ENCODE measurements around the gene KLHL17.
"Not testable (repeated sequence)": the region's sequence is repeated elsewhere in the genome, so short reads cannot be mapped to it uniquely, and the experiment has no call there.

Gene KLHL17

DNA sequence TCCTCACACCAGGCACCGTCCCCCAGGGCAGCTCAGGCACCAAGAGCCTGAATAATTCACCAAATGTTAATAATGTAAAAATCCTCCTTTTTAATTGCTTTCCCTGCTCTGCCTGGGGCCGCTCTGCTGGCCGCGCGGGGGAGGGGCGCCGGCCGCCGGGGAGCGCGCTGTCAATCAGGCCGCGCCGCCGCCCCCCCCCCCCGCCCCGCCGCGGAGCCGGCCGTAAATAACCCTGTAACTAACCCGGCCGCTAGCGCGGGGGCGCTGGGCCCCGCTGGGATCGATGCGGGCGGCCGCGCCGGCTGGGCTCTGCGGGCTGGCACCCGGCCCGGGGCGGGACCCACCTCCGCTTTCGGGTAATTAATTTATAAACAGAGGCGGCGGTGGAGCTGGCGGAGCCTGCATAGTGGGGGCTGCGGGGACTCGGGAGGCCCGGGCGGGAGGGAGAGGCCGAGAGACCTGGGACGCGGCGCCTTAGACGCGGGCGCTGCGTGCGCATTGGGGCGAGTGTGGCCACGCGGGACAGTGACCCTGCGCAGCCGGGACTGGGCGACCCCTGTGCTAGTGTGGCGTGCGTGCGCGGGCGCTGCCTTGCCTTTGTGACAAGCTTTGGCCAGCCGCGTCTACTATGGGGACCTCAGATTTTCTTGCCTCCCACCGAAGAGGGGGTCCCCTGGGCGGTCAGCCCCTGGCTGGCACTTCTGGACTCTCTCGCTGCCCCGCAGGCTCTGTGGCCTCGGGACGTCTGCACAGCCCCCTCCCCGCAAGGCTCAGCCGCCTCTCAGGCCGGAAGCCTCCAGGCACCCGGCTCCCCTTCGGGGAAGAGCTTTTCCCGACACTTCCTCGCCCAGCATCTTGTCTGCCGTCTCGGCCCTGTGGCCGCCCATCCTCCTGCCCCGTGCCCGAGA lies 20.0 kb upstream of the KLHL17 start:
- Histone ChIP-seq H3K36me3 (ENCODE audit: control insufficient read depth in 1 of 2, insufficient read depth in 2 of 2, low read length in 2 of 2) (peaks cover 0 to 6% of the 10 kb centered on the region in 2 donors), H3K27me3 (ENCODE audit: low read depth, low read length) (peaks cover 18% of the 10 kb centered on the region), H3K4me3 (ENCODE audit: low read depth in 1 of 2, low read length in 2 of 2) (peak overlapping the region in 1 of 2 donors; percentile 51), H3K9me3 (ENCODE audit: control insufficient read depth in 1 of 2, low read length in 2 of 2) (no peaks in the 10 kb centered on the region), H3K4me1 (ENCODE audit: control insufficient read depth in 1 of 2, insufficient read depth in 2 of 2, low read length in 2 of 2) (peaks cover 0 to 57% of the 10 kb centered on the region in 2 donors), H3K27ac (ENCODE audit: low read length) (no peak overlapping the region)

DNA sequence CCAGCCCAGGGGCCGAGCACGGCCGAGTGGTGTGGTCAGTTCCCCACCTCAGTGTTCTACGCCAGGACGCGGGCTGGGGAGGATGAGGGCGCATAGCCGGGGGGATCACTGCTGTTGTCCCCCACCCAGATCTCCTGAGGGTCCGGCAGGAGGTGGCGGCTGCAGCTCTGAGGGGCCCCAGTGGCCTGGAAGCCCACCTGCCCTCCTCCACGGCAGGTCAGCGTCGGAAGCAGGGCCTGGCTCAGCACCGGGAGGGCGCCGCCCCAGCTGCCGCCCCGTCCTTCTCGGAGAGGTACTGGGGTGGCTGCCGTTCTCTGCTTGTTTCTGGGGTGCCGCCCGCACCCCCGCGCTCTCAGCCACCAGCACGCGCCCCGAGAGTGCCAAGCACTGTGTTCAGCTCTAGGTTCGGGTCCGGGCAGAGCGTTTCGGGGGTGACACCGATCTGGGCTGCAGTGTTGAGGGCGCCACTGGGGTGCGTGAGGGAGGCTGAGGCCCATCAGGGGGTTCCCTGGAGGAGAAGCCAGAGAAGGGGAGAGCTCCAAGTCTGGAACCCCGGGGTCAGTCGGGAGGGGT lies 19.3 kb upstream of the KLHL17 start:
- Histone ChIP-seq H3K4me3 (ENCODE audit: low read depth in 1 of 2, low read length in 2 of 2) (peak overlapping the region in 1 of 2 donors; percentile 51), H3K27ac (ENCODE audit: low read length) (no peak overlapping the region), H3K27me3 (ENCODE audit: low read depth, low read length) (peaks cover 15% of the 10 kb centered on the region), H3K36me3 (ENCODE audit: control insufficient read depth in 1 of 2, insufficient read depth in 2 of 2, low read length in 2 of 2) (peaks cover 4 to 13% of the 10 kb centered on the region in 2 donors), H3K9me3 (ENCODE audit: control insufficient read depth in 1 of 2, low read length in 2 of 2) (no peaks in the 10 kb centered on the region), H3K4me1 (ENCODE audit: control insufficient read depth in 1 of 2, insufficient read depth in 2 of 2, low read length in 2 of 2) (peaks cover 0 to 49% of the 10 kb centered on the region in 2 donors)

DNA sequence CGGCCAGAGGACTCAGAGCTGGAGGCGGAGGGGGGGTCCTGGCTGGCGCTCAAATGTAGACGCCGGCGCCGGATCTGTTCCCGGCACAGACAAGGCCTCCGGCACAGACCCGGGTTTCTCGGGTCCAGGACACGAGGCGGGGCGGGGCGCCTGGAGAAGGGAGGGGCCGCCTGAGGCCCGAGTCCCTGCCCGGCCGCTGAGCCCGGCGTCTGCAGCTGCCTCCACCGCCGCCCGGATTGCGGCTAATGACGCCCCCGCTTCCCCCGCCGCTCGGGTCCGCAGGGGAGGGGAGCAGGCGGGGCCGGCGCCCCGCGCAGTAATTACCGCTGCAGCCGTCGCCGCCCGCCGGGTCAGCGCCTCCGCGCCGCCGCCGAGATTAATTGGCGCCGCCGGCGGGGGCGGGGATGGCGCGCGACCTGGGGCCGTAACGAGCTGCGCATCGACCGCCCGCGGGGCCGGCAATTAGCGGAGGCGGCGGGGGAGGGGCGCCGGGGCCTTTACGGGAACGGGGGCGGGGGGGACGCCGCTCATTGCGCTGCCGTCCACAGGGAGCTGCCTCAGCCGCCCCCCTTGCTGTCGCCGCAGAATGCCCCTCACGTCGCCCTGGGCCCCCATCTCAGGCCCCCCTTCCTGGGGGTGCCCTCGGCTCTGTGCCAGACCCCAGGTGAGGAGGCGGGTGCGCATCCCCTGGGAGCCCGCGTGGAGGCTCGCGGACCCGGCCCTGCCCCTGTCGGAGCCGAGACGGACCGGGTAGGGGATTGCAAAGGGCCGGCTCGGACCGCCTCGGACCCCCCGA lies 18.6 kb upstream of the KLHL17 start:
- Histone ChIP-seq H3K27ac (ENCODE audit: low read length) (no peak overlapping the region), H3K9me3 (ENCODE audit: control insufficient read depth in 1 of 2, low read length in 2 of 2) (no peaks in the 10 kb centered on the region), H3K36me3 (ENCODE audit: control insufficient read depth in 1 of 2, insufficient read depth in 2 of 2, low read length in 2 of 2) (peaks cover 6 to 19% of the 10 kb centered on the region in 2 donors), H3K27me3 (ENCODE audit: low read depth, low read length) (peaks cover 15% of the 10 kb centered on the region), H3K4me1 (ENCODE audit: control insufficient read depth in 1 of 2, insufficient read depth in 2 of 2, low read length in 2 of 2) (peaks cover 0 to 48% of the 10 kb centered on the region in 2 donors), H3K4me3 (ENCODE audit: low read depth in 1 of 2, low read length in 2 of 2) (peak overlapping the region in 1 of 2 donors; percentile 51)

DNA sequence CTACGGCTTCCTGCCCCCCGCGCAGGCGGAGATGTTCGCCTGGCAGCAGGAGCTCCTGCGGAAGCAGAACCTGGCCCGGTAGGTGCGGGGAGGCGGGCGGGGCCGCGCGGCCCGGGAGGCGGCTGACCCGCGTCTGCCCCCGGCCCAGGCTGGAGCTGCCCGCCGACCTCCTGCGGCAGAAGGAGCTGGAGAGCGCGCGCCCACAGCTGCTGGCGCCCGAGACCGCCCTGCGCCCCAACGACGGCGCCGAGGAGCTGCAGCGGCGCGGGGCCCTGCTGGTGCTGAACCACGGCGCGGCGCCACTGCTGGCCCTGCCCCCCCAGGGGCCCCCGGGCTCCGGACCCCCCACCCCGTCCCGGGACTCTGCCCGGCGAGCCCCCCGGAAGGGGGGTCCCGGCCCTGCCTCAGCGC lies 18.0 kb upstream of the KLHL17 start:
- no peak overlapping the region for H3K27ac ChIP-seq (ENCODE audit: low read length)
- peaks cover 0 to 48% of the 10 kb centered on the region in 2 donors for H3K4me1 ChIP-seq (ENCODE audit: control insufficient read depth in 1 of 2, insufficient read depth in 2 of 2, low read length in 2 of 2)
- peaks cover 6 to 23% of the 10 kb centered on the region in 2 donors for H3K36me3 ChIP-seq (ENCODE audit: control insufficient read depth in 1 of 2, insufficient read depth in 2 of 2, low read length in 2 of 2)
- H3K4me3 ChIP-seq (ENCODE audit: low read depth in 1 of 2, low read length in 2 of 2) = peak overlapping the region in 1 of 2 donors; percentile 51
- no peaks in the 10 kb centered on the region for H3K9me3 ChIP-seq (ENCODE audit: control insufficient read depth in 1 of 2, low read length in 2 of 2)
- H3K27me3 ChIP-seq (ENCODE audit: low read depth, low read length) = peaks cover 15% of the 10 kb centered on the region

DNA sequence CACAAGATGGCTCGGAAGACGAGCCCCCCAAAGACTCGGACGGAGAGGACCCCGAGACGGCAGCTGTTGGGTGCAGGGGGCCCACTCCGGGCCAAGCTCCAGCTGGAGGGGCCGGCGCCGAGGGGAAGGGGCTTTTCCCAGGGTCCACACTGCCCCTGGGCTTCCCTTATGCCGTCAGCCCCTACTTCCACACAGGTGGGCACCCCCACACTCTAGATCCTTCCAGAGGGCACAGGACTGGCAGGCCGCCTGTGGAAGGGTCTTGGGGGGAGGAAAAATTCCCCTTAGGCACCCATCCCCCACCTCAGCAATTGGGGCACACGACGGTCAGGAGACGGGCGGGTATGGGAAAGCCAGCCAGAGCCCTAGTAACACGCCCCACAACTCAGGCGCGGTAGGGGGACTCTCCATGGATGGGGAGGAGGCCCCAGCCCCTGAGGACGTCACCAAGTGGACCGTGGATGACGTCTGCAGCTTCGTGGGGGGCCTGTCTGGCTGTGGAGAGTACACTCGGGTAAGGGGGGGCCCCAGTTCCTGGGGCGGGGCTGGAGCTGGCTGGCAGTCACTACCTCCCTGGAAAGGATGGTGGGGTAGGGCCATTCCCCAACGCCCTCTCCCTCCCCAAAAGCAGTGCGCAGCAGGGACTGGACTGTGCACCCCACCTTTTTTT lies 17.4 kb upstream of the KLHL17 start:
- H3K4me1 ChIP-seq (ENCODE audit: control insufficient read depth in 1 of 2, insufficient read depth in 2 of 2, low read length in 2 of 2) = peaks cover 0 to 48% of the 10 kb centered on the region in 2 donors
- peaks cover 15% of the 10 kb centered on the region for H3K27me3 ChIP-seq (ENCODE audit: low read depth, low read length)
- H3K36me3 ChIP-seq (ENCODE audit: control insufficient read depth in 1 of 2, insufficient read depth in 2 of 2, low read length in 2 of 2) = peaks cover 6 to 29% of the 10 kb centered on the region in 2 donors
- no peak overlapping the region for H3K27ac ChIP-seq (ENCODE audit: low read length)
- peak overlapping the region in 1 of 2 donors; percentile 51 for H3K4me3 ChIP-seq (ENCODE audit: low read depth in 1 of 2, low read length in 2 of 2)
- H3K9me3 ChIP-seq (ENCODE audit: control insufficient read depth in 1 of 2, low read length in 2 of 2) = no peaks in the 10 kb centered on the region

DNA sequence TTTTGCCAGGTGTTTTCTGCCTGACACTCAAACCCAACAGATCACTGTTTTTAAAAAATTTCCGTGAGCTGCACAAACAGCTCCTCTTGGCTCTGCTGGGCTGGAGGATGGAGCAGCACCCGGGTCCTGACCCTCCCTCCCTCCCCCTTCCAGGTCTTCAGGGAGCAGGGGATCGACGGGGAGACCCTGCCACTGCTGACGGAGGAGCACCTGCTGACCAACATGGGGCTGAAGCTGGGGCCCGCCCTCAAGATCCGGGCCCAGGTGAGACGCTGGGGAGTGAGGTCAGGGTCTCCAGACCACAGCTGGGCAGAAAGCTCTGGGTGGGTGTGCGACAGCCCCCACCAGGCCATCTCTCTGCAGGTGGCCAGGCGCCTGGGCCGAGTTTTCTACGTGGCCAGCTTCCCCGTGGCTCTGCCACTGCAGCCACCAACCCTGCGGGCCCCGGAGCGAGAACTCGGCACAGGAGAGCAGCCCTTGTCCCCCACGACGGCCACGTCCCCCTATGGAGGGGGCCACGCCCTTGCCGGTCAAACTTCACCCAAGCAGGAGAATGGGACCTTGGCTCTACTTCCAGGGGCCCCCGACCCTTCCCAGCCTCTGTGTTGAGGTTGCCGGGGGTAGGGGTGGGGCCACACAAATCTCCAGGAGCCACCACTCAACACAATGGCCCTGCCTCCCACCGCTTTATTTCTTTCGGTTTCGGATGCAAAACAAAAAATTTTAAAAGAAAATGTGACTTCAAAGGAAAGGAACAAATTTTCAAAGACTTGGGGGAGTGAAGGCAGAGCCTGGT lies 16.6 kb upstream of the KLHL17 start:
- H3K27me3 ChIP-seq (ENCODE audit: low read depth, low read length) = peaks cover 15% of the 10 kb centered on the region
- H3K4me1 ChIP-seq (ENCODE audit: control insufficient read depth in 1 of 2, insufficient read depth in 2 of 2, low read length in 2 of 2) = peaks cover 0 to 48% of the 10 kb centered on the region in 2 donors
- no peaks in the 10 kb centered on the region for H3K9me3 ChIP-seq (ENCODE audit: control insufficient read depth in 1 of 2, low read length in 2 of 2)
- H3K4me3 ChIP-seq (ENCODE audit: low read depth in 1 of 2, low read length in 2 of 2) = no peak overlapping the region
- H3K36me3 ChIP-seq (ENCODE audit: control insufficient read depth in 1 of 2, insufficient read depth in 2 of 2, low read length in 2 of 2) = peaks cover 6 to 36% of the 10 kb centered on the region in 2 donors
- no peak overlapping the region for H3K27ac ChIP-seq (ENCODE audit: low read length)

DNA sequence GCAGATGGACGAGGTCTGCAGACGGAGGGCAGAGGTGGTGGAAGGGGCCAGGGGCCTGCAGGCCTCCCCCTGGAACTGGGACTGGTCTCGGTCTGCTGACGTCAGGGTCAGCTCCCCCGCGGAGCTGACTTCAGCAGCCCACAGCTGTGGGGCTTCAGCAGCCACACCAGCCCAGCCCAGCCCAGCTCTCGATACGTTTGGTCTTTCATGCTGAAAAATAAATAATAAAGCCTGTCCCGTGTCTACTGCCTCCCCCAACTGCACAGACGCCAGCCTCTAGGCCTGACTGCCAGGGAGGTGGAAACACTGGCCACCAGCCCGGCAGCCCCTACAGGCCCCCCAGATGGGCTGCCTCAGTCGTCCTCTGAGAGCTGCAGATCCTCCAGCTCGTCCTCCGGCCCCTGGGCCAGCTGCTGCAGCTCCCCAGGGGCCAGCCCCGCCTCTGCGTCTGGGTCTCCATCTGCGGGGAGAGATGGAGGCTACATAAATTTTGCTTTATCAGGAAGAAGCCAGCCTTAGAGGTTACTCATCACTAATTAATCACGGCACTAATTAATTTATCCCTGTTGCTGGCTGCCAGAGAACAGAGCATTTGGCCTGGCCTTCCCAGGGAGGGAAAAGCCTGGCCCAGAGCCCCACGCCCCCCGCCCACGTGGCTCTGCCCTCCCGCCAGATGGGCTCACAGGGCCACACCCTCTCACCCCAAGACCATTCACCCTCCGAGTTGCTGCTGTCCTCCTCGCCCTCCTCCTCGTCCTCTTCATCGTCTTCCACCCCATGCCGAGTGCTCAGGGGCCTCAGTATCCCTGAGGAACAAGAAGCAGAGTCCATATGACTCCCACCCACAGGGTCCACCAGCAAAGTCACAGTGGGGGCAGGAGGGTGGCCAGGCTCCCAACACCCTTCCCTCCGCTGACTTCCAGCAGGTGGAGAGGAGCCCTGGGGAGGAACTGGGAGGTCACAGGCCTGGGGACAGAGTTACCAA lies 15.8 kb upstream of the KLHL17 start:
- peaks cover 0 to 39% of the 10 kb centered on the region in 2 donors for H3K4me1 ChIP-seq (ENCODE audit: control insufficient read depth in 1 of 2, insufficient read depth in 2 of 2, low read length in 2 of 2)
- no peak overlapping the region for H3K27ac ChIP-seq (ENCODE audit: low read length)
- H3K36me3 ChIP-seq (ENCODE audit: control insufficient read depth in 1 of 2, insufficient read depth in 2 of 2, low read length in 2 of 2) = peaks cover 6 to 45% of the 10 kb centered on the region in 2 donors
- no peak overlapping the region for H3K4me3 ChIP-seq (ENCODE audit: low read depth in 1 of 2, low read length in 2 of 2)
- H3K27me3 ChIP-seq (ENCODE audit: low read depth, low read length) = peaks cover 15% of the 10 kb centered on the region
- H3K9me3 ChIP-seq (ENCODE audit: control insufficient read depth in 1 of 2, low read length in 2 of 2) = no peaks in the 10 kb centered on the region

DNA sequence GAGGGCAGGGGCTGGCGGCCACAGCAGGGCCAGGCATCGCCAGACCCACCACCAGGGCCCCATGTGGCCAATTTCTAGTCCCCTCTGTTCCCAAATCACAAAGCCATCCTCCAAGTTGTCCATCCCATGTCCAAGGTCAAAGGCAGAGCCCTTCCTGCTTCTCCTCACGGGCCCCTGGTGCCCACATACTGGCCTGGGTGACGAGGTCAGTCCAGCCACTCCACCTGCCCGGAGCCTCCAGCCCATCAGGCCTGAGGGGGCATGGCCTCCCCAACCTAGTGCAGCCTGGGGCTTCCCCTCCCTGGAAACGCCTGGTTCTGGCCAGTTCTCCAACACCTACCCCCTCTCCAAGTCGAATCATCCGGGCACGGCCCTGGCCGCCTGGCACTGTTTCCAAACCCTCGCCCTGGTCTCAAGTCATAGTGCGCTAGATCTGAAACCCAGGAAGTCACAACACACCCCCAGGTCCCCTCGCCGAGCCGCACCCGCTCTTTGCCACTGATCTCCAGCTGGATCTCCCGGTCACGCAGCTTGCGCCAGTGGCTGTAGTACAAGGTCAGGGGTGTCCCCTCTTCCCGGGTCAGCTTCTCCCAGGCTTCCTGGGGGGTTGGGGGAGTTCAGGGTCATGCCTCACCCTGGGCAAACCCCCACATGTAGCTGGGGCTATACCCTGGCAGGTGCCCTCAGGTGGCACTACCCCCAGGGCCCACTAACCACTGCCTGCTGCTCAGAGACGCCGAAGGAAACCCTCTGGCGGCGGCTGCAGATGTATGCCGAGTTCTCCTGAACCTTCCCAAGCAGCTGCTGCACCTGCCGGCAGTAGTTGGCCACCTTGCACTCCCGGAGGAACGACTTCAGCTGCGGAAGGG lies 14.5 kb upstream of the KLHL17 start:
- Histone ChIP-seq H3K27me3 (ENCODE audit: low read depth, low read length) (peaks cover 9% of the 10 kb centered on the region), H3K27ac (ENCODE audit: low read length) (no peak overlapping the region), H3K4me1 (ENCODE audit: control insufficient read depth in 1 of 2, insufficient read depth in 2 of 2, low read length in 2 of 2) (peaks cover 0 to 28% of the 10 kb centered on the region in 2 donors), H3K4me3 (ENCODE audit: low read depth in 1 of 2, low read length in 2 of 2) (no peak overlapping the region), H3K36me3 (ENCODE audit: control insufficient read depth in 1 of 2, insufficient read depth in 2 of 2, low read length in 2 of 2) (peaks cover 15 to 58% of the 10 kb centered on the region in 2 donors), H3K9me3 (ENCODE audit: control insufficient read depth in 1 of 2, low read length in 2 of 2) (no peaks in the 10 kb centered on the region)

DNA sequence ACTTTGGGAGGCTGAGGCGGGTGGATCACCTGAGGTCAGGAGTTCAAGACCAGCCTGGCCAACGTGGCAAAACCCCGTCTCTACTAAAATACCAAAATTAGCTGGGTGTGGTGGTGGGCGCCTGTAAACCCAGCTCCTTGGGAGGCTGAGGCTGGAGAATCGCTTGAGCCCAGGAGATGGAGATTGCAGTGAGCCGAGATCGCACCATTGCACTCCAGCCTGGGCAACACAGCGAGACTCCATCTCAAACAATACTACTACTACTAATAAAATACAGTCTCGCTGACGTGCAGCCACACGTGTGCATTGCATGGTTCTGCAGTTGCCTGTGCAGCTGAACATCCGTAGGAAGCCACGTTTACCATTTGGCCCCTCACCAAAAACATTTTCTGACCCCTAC lies 13.6 kb upstream of the KLHL17 start:
- not testable (repeated sequence) for H3K4me3 ChIP-seq (ENCODE audit: low read depth in 1 of 2, low read length in 2 of 2); H3K27me3 ChIP-seq (ENCODE audit: low read depth, low read length)

More for the DNA sequence above, 13.6 kb upstream of the KLHL17 start:
- not testable (repeated sequence) for H3K9me3 ChIP-seq (ENCODE audit: control insufficient read depth in 1 of 2, low read length in 2 of 2); H3K27ac ChIP-seq (ENCODE audit: low read length)
- H3K4me1 ChIP-seq (ENCODE audit: control insufficient read depth in 1 of 2, insufficient read depth in 2 of 2, low read length in 2 of 2) = peaks cover 0 to 19% of the 10 kb centered on the region in 2 donors
- peaks cover 20 to 67% of the 10 kb centered on the region in 2 donors for H3K36me3 ChIP-seq (ENCODE audit: control insufficient read depth in 1 of 2, insufficient read depth in 2 of 2, low read length in 2 of 2)
